Tibial artery (tissue), 4 donors: ENCODE measurements around the gene ZNF479.
"Not testable (repeated sequence)": the region's sequence is repeated elsewhere in the genome, so short reads cannot be mapped to it uniquely, and the experiment has no call there.

Source experiments
- DNase-seq, 2 donors: peaks; one replicate each; pipeline ENCODE4 v3.0.0-alpha.2; 2019
- H3K27ac ChIP-seq, 2 donors: fragments of 200-600 bp; sonication (generic) in 1 of 2; 1 replicate in 1 of 2; 2 replicates in 1 of 2; pipeline ENCODE4 v1.5.1; 2018 to 2019; ENCODE audit warnings: mild to moderate bottlenecking in 1 of 2
- H3K27me3 ChIP-seq, 2 donors: fragments of 200-600 bp; sonication (generic) in 1 of 2; one replicate each; pipeline versions ENCODE4 v1.5.1 to v1.6.0; 2016 to 2019
- H3K36me3 ChIP-seq, 3 donors: fragments of 200-600 bp; sonication (generic) in 2 of 3; one replicate each; pipeline ENCODE4 v1.5.1; 2016 to 2019; ENCODE audit warnings: mild to moderate bottlenecking in 2 of 3
- H3K4me1 ChIP-seq, 4 donors: fragments of 200-600 bp; sonication (generic) in 2 of 4; 1 replicate in 3 of 4; 2 replicates in 1 of 4; pipeline ENCODE4 v1.5.1; 2016 to 2019
- H3K4me3 ChIP-seq, 2 donors: fragments of 200-600 bp; sonication (generic) in 1 of 2; 1 replicate in 1 of 2; 2 replicates in 1 of 2; pipeline ENCODE4 v1.5.1; 2018 to 2019; ENCODE audit warnings: mild to moderate bottlenecking in 2 of 2
- H3K9me3 ChIP-seq, 3 donors: fragments of 200-600 bp; sonication (generic) in 1 of 3; one replicate each; pipeline ENCODE4 v1.5.1; 2016 to 2019
- intact Hi-C: fragments of 100-400 bp; cut with DNase I; formaldehyde crosslinking; loops from one replicate; pipeline ENCODE4 v1.15.0; 2023; ENCODE audit warnings: low total_unique reads
- TF ChIP-seq, protein P1 (sequence below), 2 experiments: fragments of 200-600 bp in 1 of 2; fragments of 450-650 bp in 1 of 2; IDR thresholded peaks; one replicate each; pipeline ENCODE4 v1.5.1; 2017 to 2019; ENCODE audit warnings: antibody characterized with exemption in 2 of 2, mild to moderate bottlenecking in 1 of 2, moderate library complexity in 1 of 2

Gene ZNF479

DNA sequence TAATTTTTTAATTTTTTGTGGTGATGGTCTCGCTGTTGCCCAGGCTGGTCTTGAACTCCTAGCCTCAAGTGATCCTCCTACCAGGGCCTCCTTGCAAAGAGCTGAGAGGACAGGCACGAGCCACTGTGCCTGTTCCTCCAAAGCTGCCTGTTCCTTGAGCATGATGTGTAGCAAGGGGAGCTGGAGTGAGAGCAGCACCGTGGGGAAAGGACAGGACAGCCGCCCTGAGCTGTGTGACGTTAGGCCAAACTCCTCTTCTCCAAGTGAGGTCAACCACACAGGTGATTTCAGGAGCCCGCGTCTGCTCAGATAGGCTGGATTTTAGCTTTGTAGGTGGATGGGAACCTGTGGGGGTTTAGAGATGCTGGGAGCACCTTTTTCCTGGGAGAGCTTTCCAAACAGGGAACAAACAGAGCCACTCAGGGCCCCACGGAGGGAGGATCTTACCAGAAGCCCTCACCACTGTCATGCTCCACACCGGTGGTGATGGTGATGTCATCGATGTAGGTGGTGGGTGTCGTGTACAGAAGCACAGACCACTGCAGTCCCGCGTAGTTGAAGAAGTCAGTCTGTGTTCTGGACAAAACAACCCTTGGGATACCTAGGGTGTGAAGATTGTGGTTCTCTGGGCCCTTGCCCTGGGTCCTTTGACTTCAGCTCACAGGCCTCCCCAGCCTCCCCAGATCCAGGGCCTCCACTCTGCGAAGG is 44.8 kb upstream of the ZNF479 start:
- TF ChIP-seq, protein P1, sequence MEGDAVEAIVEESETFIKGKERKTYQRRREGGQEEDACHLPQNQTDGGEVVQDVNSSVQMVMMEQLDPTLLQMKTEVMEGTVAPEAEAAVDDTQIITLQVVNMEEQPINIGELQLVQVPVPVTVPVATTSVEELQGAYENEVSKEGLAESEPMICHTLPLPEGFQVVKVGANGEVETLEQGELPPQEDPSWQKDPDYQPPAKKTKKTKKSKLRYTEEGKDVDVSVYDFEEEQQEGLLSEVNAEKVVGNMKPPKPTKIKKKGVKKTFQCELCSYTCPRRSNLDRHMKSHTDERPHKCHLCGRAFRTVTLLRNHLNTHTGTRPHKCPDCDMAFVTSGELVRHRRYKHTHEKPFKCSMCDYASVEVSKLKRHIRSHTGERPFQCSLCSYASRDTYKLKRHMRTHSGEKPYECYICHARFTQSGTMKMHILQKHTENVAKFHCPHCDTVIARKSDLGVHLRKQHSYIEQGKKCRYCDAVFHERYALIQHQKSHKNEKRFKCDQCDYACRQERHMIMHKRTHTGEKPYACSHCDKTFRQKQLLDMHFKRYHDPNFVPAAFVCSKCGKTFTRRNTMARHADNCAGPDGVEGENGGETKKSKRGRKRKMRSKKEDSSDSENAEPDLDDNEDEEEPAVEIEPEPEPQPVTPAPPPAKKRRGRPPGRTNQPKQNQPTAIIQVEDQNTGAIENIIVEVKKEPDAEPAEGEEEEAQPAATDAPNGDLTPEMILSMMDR (IDR thresholded peaks at IDR 0.05), result no peak
- Histone ChIP-seq H3K9me3 (peaks cover 0 to 69% (median 33%) of the 10 kb centered on the region in 3 donors), H3K4me3 (no peak overlapping the region), H3K36me3 (no peaks in the 10 kb centered on the region), H3K27ac (no peak overlapping the region), H3K27me3 (no peaks in the 10 kb centered on the region), H3K4me1 (no peaks in the 10 kb centered on the region)
- intact Hi-C loops, result no loop called here
- no peak for DNase-seq

DNA sequence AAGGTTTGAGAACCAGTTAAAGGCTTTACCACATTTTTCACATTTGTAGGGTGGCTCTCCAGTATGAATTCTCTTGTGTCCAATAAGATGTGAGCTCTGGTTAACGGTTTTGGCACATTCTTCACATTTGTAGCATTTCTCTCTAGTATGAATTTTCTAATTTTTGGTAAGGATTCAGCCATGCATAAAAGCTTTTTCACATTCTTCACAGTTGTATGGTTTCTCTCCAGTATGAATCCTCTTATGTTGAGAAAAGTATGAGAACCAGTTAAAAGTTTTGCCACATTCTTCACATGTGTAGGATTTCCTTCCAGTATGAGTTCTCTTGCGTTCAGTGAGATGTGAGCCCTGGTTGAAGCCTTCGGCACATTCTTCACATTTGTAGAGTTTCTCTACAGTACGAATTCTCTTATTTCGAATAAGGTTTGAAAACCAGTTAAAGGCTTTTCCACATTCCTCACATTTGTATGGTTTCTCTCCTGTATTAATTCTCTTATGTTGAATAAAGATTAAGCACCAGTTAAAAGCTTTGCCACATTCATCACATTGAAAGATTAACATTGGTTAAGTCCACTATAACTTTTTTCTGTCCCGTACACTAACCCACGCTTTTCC is 33.2 kb upstream of the ZNF479 start:
- Histone ChIP-seq H3K27me3 (no peaks in the 10 kb centered on the region), H3K9me3 (peaks cover 5 to 50% (median 47%) of the 10 kb centered on the region in 3 donors), H3K36me3 (no peaks in the 10 kb centered on the region), H3K4me3 (no peak overlapping the region), H3K27ac (no peak overlapping the region), H3K4me1 (no peaks in the 10 kb centered on the region)
- TF ChIP-seq, protein P1 (IDR thresholded peaks at IDR 0.05), result no peak
- intact Hi-C loops, result no loop called here
- DNase-seq, result no peak

DNA sequence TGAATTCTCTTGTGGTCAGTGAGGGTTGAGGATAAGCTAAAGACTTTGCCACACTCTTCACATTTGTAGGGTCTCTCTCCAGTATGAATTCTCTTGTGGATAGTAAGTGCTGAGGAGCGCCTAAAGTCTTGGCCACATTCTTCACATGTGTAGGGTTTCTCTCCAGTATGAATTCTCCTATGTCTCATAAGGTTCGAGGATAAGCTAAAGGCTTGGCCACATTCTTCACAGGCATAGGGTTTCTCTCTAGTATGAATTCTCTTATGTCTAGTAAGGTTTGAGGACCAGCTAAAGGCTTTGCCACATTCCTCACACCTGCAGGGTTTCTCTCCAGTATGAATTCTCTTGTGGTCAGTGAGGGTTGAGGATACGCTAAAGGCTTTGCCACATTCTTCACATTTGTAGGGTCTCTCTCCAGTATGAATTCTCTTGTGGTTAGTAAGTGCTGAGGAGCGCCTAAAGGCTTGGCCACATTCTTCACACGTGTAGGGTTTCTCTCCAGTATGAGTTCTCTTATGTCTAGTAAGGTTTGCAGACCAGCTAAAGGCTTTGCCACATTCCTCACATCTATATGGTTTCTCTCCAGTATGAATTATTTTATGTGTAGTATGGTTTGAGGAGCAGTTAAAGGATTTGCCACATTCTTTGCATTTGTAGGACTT is 12.0 kb downstream of the ZNF479 start:
- H3K36me3 ChIP-seq, H3K27me3 ChIP-seq, DNase-seq, H3K4me3 ChIP-seq, H3K27ac ChIP-seq, intact Hi-C loops, H3K4me1 ChIP-seq: not testable (repeated sequence)
- H3K9me3 ChIP-seq, result peaks cover 0 to 42% (median 10%) of the 10 kb centered on the region in 3 donors
